DND-41 (cell line): ENCODE data around the gene MINDY4.

Source experiments
- ATAC-seq: fragments of 200-7000 bp; cut with Tn5 transposase; 3 replicates; pipeline ENCODE4 v1.9.1; 2021; ENCODE audit warnings: low read depth; ENCODE audit not compliant: insufficient read depth
- DNase-seq: peaks from one replicate; pipeline ENCODE4 v3.0.0-alpha.2; 2020
- H2AFZ ChIP-seq: 2 replicates; pipeline ENCODE4 v1.6.0; 2012; ENCODE audit warnings: low read depth, low read length
- H3K27ac ChIP-seq: 2 replicates; pipeline ENCODE4 v1.5.1; 2012; ENCODE audit warnings: low read length, inconsistent platforms
- H3K27me3 ChIP-seq: fragments of 200-600 bp; sonication (generic); 2 replicates; pipeline ENCODE4 v1.6.0; 2012; ENCODE audit warnings: low read length, mild to moderate bottlenecking, inconsistent platforms; ENCODE audit not compliant: insufficient read depth, poor library complexity
- H3K36me3 ChIP-seq: 2 replicates; pipeline ENCODE4 v1.5.1; 2012; ENCODE audit warnings: low read length, inconsistent platforms; ENCODE audit not compliant: insufficient read depth
- H3K4me1 ChIP-seq: 2 replicates; pipeline ENCODE4 v1.5.1; 2012; ENCODE audit warnings: mild to moderate bottlenecking, low read length; ENCODE audit not compliant: insufficient read depth
- H3K4me2 ChIP-seq: 2 replicates; pipeline ENCODE4 v1.6.0; 2012; ENCODE audit warnings: mild to moderate bottlenecking, moderate library complexity, low read length, inconsistent platforms; ENCODE audit not compliant: insufficient read depth
- H3K4me3 ChIP-seq, 2 experiments: fragments of 200-600 bp in 1 of 2; shearing (Covaris generic) in 1 of 2; 2 replicates each; pipeline ENCODE4 v1.5.1; 2012 to 2016; ENCODE audit warnings: inconsistent platforms in 2 of 2, low read length in 2 of 2, mild to moderate bottlenecking in 2 of 2, low read depth in 1 of 2, moderate library complexity in 1 of 2
- H3K79me2 ChIP-seq: 2 replicates; pipeline ENCODE4 v1.6.0; 2012; ENCODE audit warnings: low read length, inconsistent platforms; ENCODE audit not compliant: insufficient read depth
- H3K9ac ChIP-seq: 2 replicates; pipeline ENCODE4 v1.6.0; 2012; ENCODE audit warnings: low read depth, mild to moderate bottlenecking, inconsistent platforms, low read length, moderate library complexity
- H3K9me3 ChIP-seq: 2 replicates; pipeline ENCODE4 v1.5.1; 2012; ENCODE audit warnings: low read length, moderate library complexity, mild to moderate bottlenecking, inconsistent platforms; ENCODE audit not compliant: insufficient read depth, severe bottlenecking
- H4K20me1 ChIP-seq: 2 replicates; pipeline ENCODE4 v1.6.0; 2012; ENCODE audit warnings: low read length; ENCODE audit not compliant: insufficient read depth
- EZH2 ChIP-seq: IDR thresholded peaks from 3 replicates; pipeline ENCODE4 v1.6.1; 2012; ENCODE audit warnings: borderline replicate concordance, low read depth, mild to moderate bottlenecking, moderate library complexity, low read length, inconsistent platforms; ENCODE audit not compliant: severe bottlenecking
- TF ChIP-seq, protein P1 (sequence below): IDR thresholded peaks from 2 replicates; pipeline ENCODE4 v1.5.1; 2012; ENCODE audit warnings: borderline replicate concordance, low read length, moderate library complexity, mild to moderate bottlenecking; ENCODE audit not compliant: poor library complexity, severe bottlenecking; ENCODE audit errors: extremely low read depth

MINDY4 gene

DNA sequence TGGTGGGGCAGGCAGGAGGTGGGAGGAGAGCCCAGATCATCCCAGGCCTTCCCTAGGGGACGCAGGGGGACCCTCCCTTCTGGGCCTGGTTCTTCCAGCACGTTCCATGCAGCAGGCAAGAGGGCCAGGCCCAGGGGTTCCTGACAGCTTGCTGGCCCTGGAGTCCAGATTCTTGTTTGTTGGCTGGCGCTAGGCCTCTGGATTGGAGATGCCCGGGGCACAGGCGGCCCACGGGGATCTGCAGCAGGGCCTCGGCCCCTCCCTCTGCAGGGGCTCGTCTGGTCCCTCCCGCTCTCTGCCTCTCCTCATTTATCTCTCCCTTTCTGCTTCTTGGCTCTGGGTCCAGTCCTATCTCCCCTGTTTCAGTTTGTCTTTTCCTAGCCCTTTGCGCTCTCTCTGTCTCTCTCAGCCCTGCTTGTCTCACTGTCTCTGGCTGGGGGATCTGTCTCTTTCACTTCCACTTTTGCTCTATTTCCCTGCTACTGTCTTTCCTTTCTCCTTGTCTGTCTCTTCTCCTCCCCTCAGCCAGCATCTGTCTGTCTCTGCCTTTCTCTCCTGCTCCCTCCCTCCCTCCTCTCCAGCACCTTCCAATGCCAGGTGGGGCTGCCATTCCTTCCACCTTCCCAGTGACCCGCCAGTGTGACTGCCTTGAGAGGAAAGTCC lies 139.3 kb downstream of the MINDY4 start:
- no peak overlapping the region for H3K4me3 ChIP-seq
- H2AFZ ChIP-seq, result no peak overlapping the region
- no peaks in the 10 kb centered on the region for H3K9me3 ChIP-seq
- no peak overlapping the region for H3K27ac ChIP-seq
- no peaks in the 10 kb centered on the region for H3K36me3 ChIP-seq
- H3K27me3 ChIP-seq, result no peaks in the 10 kb centered on the region
- peaks cover 5% of the 10 kb centered on the region; the same call in 1 of the 2 replicates for H4K20me1 ChIP-seq
- ATAC-seq (no peak), DNase-seq (no peak)
- H3K4me1 ChIP-seq, result no peaks in the 10 kb centered on the region
- no peak overlapping the region for H3K4me2 ChIP-seq
- TF ChIP-seq EZH2, result no peak
- TF ChIP-seq, protein P1, sequence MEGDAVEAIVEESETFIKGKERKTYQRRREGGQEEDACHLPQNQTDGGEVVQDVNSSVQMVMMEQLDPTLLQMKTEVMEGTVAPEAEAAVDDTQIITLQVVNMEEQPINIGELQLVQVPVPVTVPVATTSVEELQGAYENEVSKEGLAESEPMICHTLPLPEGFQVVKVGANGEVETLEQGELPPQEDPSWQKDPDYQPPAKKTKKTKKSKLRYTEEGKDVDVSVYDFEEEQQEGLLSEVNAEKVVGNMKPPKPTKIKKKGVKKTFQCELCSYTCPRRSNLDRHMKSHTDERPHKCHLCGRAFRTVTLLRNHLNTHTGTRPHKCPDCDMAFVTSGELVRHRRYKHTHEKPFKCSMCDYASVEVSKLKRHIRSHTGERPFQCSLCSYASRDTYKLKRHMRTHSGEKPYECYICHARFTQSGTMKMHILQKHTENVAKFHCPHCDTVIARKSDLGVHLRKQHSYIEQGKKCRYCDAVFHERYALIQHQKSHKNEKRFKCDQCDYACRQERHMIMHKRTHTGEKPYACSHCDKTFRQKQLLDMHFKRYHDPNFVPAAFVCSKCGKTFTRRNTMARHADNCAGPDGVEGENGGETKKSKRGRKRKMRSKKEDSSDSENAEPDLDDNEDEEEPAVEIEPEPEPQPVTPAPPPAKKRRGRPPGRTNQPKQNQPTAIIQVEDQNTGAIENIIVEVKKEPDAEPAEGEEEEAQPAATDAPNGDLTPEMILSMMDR, result no peak
- H3K9ac ChIP-seq, result no peak overlapping the region
- no peaks in the 10 kb centered on the region for H3K79me2 ChIP-seq

DNA sequence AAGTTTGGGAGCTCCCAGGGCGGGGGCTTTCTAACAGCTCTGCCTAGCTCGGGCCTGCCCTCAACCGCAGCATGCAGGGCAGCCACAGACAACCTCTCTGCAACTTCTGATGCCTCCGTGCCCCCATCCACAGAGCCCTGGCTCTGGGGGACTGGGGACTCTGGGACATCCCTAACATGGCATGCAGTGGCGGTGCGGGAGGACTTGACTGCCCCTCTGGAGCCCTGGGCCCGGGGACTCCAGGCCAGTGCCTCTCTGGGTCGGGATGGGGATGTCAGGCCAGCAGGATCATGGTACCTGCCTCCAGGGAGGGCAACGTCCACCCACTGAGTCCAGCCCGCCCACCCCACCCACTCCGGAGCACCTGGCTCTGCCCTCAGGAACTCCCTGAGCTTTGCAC lies 139.9 kb downstream of the MINDY4 start:
- Histone ChIP-seq H3K4me3 (no peak overlapping the region), H2AFZ (no peak overlapping the region), H3K4me2 (no peak overlapping the region), H3K27ac (no peak overlapping the region), H3K27me3 (no peaks in the 10 kb centered on the region), H4K20me1 (peaks cover 5% of the 10 kb centered on the region; the same call in 1 of the 2 replicates), H3K79me2 (no peaks in the 10 kb centered on the region), H3K9ac (no peak overlapping the region), H3K9me3 (no peaks in the 10 kb centered on the region), H3K4me1 (no peaks in the 10 kb centered on the region), H3K36me3 (no peaks in the 10 kb centered on the region)
- TF ChIP-seq, protein P1, result no peak
- TF ChIP-seq EZH2, result no peak
- no peak for ATAC-seq
- DNase-seq, result no peak

DNA sequence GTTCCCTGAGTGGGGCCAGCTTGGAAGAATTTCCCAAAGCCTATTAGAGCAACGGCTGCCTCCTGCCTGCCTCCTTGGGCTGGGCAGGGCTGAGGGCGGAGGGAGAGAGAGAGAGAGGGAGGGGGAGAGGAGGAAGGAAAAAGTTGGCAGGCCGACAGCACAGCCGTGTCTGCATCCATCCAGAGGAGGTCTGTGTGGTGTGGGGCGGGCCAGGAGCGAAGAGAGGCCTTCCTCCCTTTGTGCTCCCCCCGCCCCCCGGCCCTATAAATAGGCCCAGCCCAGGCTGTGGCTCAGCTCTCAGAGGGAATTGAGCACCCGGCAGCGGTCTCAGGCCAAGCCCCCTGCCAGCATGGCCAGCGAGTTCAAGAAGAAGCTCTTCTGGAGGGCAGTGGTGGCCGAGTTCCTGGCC lies 140.3 kb downstream of the MINDY4 start, which contains the start of gene AQP1:
Gene AQP1 (plus strand): TSS at position 293 of the 409 bp plus-strand sequence. CDS start 57 bp downstream, at position 350.
- H4K20me1 ChIP-seq, result peaks cover 5% of the 10 kb centered on the region; the same call in 1 of the 2 replicates
- H3K4me2 ChIP-seq, result no peak within 1 kb of the TSS
- H2AFZ ChIP-seq, result no peak within 1 kb of the TSS
- ATAC-seq (no peak), DNase-seq (no peak)
- H3K9me3 ChIP-seq, result no peaks in the 10 kb centered on the region
- no peaks in the 10 kb centered on the region for H3K27me3 ChIP-seq
- H3K36me3 ChIP-seq, result no peaks in the 10 kb centered on the region
- TF ChIP-seq, protein P1, result no peak
- no peak for TF ChIP-seq EZH2
- no peaks in the 10 kb centered on the region for H3K4me1 ChIP-seq
- no peak within 1 kb of the TSS for H3K27ac ChIP-seq
- H3K79me2 ChIP-seq, result no peaks in the 10 kb centered on the region
- no peak within 1 kb of the TSS for H3K9ac ChIP-seq
- no peak within 1 kb of the TSS for H3K4me3 ChIP-seq
